GM12891 (cell line): ENCODE results near the gene S100A8.

Experiments
- DNase-seq: peaks from one replicate; pipeline ENCODE4 v3.0.0; 2011; ENCODE audit warnings: low spot score; ENCODE audit not compliant: insufficient read length
- FAIRE-seq: peaks from 2 replicates; lab custom pipeline; 2011; peaks lifted over from hg19 to GRCh38; lab: Jason Lieb, UNC
- PAX5 ChIP-seq: IDR thresholded peaks from 2 replicates; pipeline ENCODE4 v1.6.1; 2011; ENCODE audit warnings: low read length, moderate library complexity, mild to moderate bottlenecking; ENCODE audit not compliant: insufficient read depth, severe bottlenecking
- POLR2A ChIP-seq: IDR thresholded peaks from 2 replicates; pipeline ENCODE4 v1.6.1; 2011; ENCODE audit warnings: low read depth, low read length, control low read depth
- POLR2AphosphoS5 ChIP-seq: IDR thresholded peaks from 2 replicates; pipeline ENCODE4 v1.6.1; 2011; ENCODE audit warnings: low read depth, low read length, control low read depth
- POU2F2 ChIP-seq: IDR thresholded peaks from 2 replicates; pipeline ENCODE4 v1.6.1; 2011; ENCODE audit warnings: low read depth, mild to moderate bottlenecking, control low read depth, low read length, moderate library complexity
- SPI1 ChIP-seq: IDR thresholded peaks from 2 replicates; pipeline ENCODE4 v1.6.1; 2011; ENCODE audit warnings: low read depth, low read length, control low read depth
- TAF1 ChIP-seq: IDR thresholded peaks from 2 replicates; pipeline ENCODE4 v1.6.1; 2011; ENCODE audit warnings: low read depth, low read length, control low read depth

The S100A8 gene

GRCh38 chr1:153387785-153388184, 3.1 kb downstream of the S100A8 start:
- FAIRE-seq = no peak
- no peak for DNase-seq
- TF ChIP-seq TAF1 (no peak), SPI1 (no peak), POLR2A (no peak), POU2F2 (no peak), PAX5 (no peak), POLR2AphosphoS5 (no peak)

DNA sequence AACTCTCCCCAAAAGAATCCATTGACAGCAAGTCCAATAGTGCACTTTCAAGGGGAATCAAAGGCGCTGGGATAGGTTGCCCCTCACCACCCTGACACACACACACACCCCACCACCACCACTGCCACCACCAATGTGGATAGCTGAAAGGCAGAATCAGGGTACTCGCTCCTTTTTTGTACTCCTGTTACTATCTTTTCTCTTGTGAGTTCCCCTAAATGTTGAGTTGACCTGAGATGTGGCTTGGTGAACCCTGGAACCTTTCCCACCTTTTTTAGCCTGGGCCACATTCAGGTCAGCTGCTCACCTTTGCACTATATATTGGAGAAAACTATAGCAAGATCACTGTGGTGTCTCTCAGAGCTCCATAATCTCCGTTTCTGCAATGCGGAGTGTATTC, 3.9 kb downstream of the S100A8 start:
- DNase-seq = no peak
- no peak for FAIRE-seq
- no peak for TF ChIP-seq POLR2AphosphoS5
- TF ChIP-seq TAF1 = no peak
- TF ChIP-seq SPI1 = no peak
- no peak for TF ChIP-seq POU2F2
- no peak for TF ChIP-seq POLR2A
- TF ChIP-seq PAX5 = no peak

DNA sequence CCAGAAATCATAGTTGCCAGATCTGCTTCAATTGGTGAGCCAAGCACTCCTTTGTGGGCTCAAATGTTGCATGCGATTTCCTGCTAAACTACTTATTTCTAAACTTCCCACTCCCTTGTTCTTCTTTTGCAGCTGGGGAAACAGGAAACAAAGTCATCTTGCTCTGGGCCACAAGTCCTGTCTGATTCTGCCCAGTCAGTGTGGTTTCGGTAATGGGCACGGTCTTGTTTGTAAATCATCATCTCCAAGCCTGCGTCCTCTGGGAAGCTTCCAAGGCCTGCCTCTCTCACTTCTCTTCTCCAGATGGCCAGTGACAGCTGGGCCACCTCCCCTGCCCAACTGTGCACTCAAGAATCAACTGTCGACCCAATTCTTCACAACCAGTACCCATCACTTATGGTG, 4.4 kb downstream of the S100A8 start:
- TF ChIP-seq SPI1 (no peak), POLR2AphosphoS5 (no peak), TAF1 (no peak), PAX5 (no peak), POLR2A (no peak), POU2F2 (no peak)
- FAIRE-seq = no peak
- DNase-seq = no peak

GRCh38 chr1:153384958-153385580, 5.8 kb downstream of the S100A8 start:
- no peak for TF ChIP-seq SPI1
- no peak for TF ChIP-seq POLR2A
- no peak for TF ChIP-seq PAX5
- TF ChIP-seq TAF1 = no peak
- TF ChIP-seq POLR2AphosphoS5 = no peak
- FAIRE-seq = no peak
- no peak for DNase-seq

GRCh38 chr1:153380711-153381110, 10.2 kb downstream of the S100A8 start:
- no peak for DNase-seq
- TF ChIP-seq POU2F2 = no peak
- no peak for TF ChIP-seq TAF1
- TF ChIP-seq SPI1 = no peak
- TF ChIP-seq POLR2A = no peak
- TF ChIP-seq POLR2AphosphoS5 = no peak
- TF ChIP-seq PAX5 = no peak
- FAIRE-seq = no peak

DNA sequence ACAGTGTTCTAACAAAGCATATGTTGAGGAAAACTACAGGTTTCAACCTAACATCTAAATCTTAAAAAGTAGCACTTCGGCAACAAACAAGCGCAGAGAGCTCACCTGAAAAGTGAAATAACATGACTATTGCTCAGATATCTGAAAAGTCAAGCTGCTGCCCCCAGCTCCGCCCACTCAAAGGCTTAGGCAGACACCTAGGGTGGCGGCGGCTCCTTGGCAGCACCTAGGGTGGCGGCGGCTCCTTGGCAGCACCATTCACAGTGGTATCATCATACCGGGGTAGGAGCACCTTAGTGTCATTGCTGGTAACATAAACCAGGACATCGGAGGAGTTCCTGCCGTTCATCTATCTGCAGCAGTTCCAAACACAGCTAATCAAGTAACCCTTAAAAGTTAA, 11.3 kb downstream of the S100A8 start:
- FAIRE-seq (no peak), DNase-seq (no peak)
- TF ChIP-seq POLR2A (no peak), POLR2AphosphoS5 (no peak), POU2F2 (no peak), TAF1 (no peak), PAX5 (no peak), SPI1 (no peak)

GRCh38 chr1:153375511-153375910, 15.4 kb downstream of the S100A8 start, which contains the start of gene S100A12:
Gene S100A12 (minus strand): TSS chr1:153375621. CDS start chr1:153374592, 1,029 bp downstream.
- FAIRE-seq (no peak), DNase-seq (no peak)
- TF ChIP-seq POLR2A = no peak
- no peak for TF ChIP-seq TAF1
- TF ChIP-seq POLR2AphosphoS5 = no peak
- TF ChIP-seq SPI1 = no peak
- no peak for TF ChIP-seq POU2F2
- no peak for TF ChIP-seq PAX5

DNA sequence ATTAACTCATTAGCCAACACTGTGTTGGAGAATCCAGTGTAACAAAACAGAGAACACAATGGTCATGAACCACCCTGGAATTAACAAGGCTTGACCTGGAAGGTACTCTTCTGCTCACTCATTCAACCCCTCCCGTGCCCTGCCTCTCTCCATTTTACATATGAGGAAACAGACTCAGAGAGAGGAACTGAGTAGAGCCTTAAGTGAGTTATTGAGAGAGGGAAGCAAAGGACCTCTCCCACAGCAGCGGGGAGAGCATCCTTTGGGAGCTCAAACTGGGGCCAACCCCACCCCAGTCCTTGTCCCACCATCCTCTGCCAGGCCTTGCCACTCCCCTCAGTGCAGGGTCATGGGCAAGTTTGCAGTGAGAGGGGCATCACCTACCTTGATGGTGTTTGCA, 16.8 kb downstream of the S100A8 start:
- FAIRE-seq = no peak
- TF ChIP-seq POU2F2 (no peak), SPI1 (no peak), POLR2AphosphoS5 (no peak)

DNA sequence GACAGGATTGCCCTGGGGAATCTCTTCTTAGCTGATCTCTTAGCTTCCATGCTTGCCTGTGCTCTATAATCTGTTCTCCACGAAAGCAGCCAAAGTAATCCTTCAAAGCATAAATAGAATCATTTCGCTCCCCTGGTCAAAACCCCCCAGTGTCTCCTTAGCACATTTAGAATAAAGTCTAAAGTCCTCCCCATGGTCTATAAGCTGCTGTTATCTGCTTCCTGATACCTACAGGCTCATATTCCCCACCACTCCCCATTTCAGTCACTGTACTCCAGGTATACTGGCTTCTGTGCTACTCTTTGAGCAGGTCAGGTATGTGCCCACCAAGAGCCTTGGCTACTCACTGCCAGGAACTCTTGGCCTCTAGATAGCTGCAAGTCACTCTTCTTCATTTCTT, 18.3 kb downstream of the S100A8 start:
- DNase-seq (no peak), FAIRE-seq (no peak)
- no peak for TF ChIP-seq POU2F2
- no peak for TF ChIP-seq PAX5
- TF ChIP-seq TAF1 = no peak
- no peak for TF ChIP-seq POLR2A
- no peak for TF ChIP-seq SPI1
- TF ChIP-seq POLR2AphosphoS5 = no peak

More for the DNA sequence above, 16.8 kb downstream of the S100A8 start:
- no peak for DNase-seq
